Astrocyte of the cerebellum (primary cell): ENCODE measurements around the gene IL4I1.

Source experiments
- DNase-seq: peaks from one replicate; pipeline ENCODE4 v3.0.0-alpha.2; 2011; ENCODE audit warnings: low read depth
- H3K4me3 ChIP-seq: 2 replicates; pipeline ENCODE4 v1.5.1; 2011; ENCODE audit warnings: mild to moderate bottlenecking, low read depth, low read length, moderate library complexity
- in situ Hi-C: cut with HindIII; loops from 2 replicates; pipeline ENCODE4 v1.10.0; 2017; ENCODE audit warnings: low sequenced_read_pairs
- TF ChIP-seq, protein P1 (sequence below): IDR thresholded peaks from 2 replicates; pipeline ENCODE4 v1.5.1; 2012; ENCODE audit warnings: low read length, low read depth, moderate library complexity, mild to moderate bottlenecking; ENCODE audit errors: missing control alignments

Gene IL4I1

DNA sequence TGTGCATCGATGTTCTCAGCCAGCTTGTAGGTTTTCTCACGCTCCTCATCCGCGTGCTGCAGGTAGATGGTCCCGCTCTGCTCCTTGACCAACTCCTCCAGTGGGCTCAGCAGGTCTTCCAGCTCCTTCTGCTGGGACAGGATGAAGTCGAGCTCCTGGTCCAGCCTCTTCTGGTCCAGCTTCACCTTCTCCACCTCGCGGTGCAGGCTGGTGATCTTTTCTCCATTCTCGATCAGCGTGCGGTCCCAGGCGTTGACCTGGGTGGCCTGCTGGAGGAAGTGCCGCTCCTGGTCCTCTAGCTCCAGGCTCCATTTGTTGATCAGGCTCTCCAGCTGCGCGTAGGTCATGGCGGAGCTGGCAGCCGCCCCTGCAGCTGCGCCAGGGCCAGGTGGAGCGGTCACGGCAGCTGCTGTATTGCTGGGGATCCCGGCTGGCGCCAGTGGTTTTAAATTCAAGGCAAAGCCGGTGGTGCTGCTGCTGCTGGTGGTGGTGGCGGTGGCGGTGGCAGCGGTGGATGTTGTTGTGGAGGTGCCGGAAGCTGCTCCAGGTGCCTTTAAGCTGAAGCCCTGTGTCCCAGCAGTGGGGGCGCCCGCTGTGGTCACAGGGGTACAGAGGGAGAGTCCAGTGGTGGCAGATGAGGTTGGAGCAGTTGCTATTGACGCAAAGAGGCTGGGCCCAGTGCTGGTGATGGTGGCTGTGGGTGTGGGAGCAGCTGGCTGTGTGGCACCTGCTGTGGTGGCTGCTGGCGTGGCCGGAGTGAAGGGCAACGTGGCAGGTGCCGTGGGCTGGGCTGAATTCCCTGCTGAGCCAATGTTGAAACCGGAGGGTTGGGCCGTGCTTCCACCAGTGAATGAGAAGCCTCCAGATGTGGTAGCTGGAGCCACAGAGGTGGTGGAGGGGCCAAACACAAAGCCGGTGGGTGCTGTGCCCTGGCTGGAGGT is 12.1 kb upstream of the IL4I1 start:
- no peak overlapping the region for H3K4me3 ChIP-seq
- TF ChIP-seq, protein P1, sequence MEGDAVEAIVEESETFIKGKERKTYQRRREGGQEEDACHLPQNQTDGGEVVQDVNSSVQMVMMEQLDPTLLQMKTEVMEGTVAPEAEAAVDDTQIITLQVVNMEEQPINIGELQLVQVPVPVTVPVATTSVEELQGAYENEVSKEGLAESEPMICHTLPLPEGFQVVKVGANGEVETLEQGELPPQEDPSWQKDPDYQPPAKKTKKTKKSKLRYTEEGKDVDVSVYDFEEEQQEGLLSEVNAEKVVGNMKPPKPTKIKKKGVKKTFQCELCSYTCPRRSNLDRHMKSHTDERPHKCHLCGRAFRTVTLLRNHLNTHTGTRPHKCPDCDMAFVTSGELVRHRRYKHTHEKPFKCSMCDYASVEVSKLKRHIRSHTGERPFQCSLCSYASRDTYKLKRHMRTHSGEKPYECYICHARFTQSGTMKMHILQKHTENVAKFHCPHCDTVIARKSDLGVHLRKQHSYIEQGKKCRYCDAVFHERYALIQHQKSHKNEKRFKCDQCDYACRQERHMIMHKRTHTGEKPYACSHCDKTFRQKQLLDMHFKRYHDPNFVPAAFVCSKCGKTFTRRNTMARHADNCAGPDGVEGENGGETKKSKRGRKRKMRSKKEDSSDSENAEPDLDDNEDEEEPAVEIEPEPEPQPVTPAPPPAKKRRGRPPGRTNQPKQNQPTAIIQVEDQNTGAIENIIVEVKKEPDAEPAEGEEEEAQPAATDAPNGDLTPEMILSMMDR, result no peak
- no peak for DNase-seq
- in situ Hi-C loops, result no loop called here

- in situ Hi-C loops, result no loop called here
- DNase-seq, result no peak
- TF ChIP-seq, protein P1, result no peak
- H3K4me3 ChIP-seq, result no peak overlapping the region
These were observed 11.2 kb upstream of the IL4I1 start for GRCh38 chr19:49907745-49908446.

DNA sequence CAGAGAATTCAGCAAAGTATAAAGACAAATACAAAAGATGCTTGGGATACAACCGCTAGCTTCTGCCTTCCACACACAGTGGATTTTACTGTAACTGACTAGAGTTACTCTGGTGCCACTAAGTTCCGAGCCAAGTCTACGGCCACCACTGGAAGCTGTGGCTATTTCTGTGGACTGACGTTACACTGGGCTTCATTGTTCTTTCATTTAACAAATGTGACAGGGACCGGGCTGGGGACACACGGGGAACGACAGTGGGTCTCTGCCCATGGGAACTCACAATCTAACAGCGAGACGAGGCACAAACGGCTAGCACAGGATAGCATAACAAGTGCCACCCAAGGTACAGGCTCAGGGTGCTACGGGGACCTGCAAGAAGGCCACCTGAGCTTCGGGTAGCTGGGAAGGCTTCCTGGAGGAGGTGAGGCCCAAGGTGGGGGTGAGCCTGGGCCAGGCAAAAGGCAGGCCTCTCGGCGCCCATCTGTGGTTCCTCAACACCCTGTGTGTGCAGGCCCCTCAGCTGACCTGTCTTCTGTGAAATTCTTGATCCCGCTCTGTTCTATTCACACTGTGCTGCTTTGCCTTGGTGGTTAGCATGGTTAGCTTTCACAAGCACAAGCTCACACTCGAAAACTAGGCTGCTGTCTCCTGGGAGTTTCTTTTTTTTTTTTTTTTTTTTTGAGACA is 10.3 kb upstream of the IL4I1 start:
- DNase-seq, result no peak
- H3K4me3 ChIP-seq, result no peak overlapping the region
- in situ Hi-C loops, result no loop called here
- TF ChIP-seq, protein P1, result no peak

GRCh38 chr19:49904136-49904535 is 7.4 kb upstream of the IL4I1 start:
- DNase-seq, result no peak
- in situ Hi-C loops, result no loop called here
- TF ChIP-seq, protein P1, result no peak
- no peak overlapping the region for H3K4me3 ChIP-seq

DNA sequence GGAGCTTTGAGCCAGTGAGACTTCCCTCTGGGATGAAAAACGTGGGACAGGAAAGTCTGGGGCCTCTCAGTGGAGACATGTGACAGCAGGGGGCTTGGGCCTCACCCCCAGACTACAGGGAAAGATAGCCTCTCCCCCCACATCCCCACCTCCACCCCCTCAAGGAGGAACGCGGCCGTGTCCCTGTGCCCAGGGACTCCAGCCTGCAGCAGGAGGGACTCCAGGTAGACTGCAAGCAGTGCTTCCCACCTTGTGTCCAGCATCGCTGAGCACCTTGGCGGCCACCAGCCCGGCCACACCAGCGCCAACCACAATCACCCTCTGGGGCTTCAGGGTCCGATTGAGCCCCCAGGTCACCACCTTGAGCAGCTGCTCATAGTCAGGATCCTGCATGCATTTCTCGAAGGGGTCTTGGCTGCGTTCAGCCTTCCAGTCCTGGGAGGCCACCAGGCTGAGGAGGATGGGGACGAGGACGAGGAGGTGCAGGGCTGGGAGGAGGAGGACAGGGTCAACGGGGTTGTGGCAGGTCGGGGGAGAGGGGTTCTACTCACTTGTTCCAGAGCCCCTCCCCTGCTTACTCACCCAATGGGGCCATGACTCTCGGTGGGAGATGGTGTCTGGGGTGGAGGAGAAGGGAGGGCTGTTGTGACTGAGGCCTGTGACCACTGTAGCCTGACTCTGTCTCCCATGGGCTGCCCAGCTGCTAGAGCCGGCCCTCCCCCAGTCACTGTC is 955 bp downstream of the IL4I1 start:
- no peak overlapping the region for H3K4me3 ChIP-seq
- TF ChIP-seq, protein P1, result no peak
- DNase-seq, result no peak
- in situ Hi-C loops, result no loop called here
